ENCODE measurements around the gene CD99L2. TPM values are rescaled to one million over a fixed set of nuclear protein-coding genes. Genes with fewer than 3 reads are reported as not detected.
A peak's percentile ranks its signal among the peaks of the same experiment; 100 is the strongest.

The CD99L2 gene
- total RNA-seq: 10 to 100 TPM; 61.0 to 62.6 TPM
- long read RNA-seq, transcript CD99L2-206 (9 exons, 988 nt): minor isoform, 19 of 117 reads
- long read RNA-seq, transcript CD99L2-203 (11 exons, 3,604 nt): major isoform, 66 of 117 reads
- long read RNA-seq, partial matches to known transcripts: 10 of 117 reads
- long read RNA-seq, other reads (novel, unspliced or antisense): 22 of 117 reads

GRCh38 chrX:150898343-150899190, at the start of gene CD99L2:
Gene CD99L2 (minus strand): TSS chrX:150898668. CDS start chrX:150898588, 80 bp downstream.
- ATAC-seq (peak; percentile 98 to 99), DNase-seq (peak; percentile 88)
- intact Hi-C loops (cut with DNase I): no loop called here

GRCh38 chrX:150944233-150944632, 45.8 kb upstream of the CD99L2 start:
- no peak for DNase-seq

GRCh38 chrX:150942942-150943594, 44.6 kb upstream of the CD99L2 start:
- ATAC-seq (no peak), DNase-seq (no peak)
- intact Hi-C loops (cut with DNase I): no loop called here

More at GRCh38 chrX:150944233-150944632, 45.8 kb upstream of the CD99L2 start:
- no peak for ATAC-seq
- intact Hi-C loops (cut with DNase I): no loop called here

- intact Hi-C loops (cut with DNase I): no loop called here
- no peak for ATAC-seq
- DNase-seq: no peak
Observed at GRCh38 chrX:150941580-150941979, 43.1 kb upstream of the CD99L2 start.

- ATAC-seq (no peak), DNase-seq (no peak)
- intact Hi-C loops (cut with DNase I): no loop called here
Observed at GRCh38 chrX:150940844-150941495, 42.5 kb upstream of the CD99L2 start.

- intact Hi-C loops (cut with DNase I): no loop called here
- ATAC-seq: no peak
Observed at GRCh38 chrX:150936556-150936955, 38.1 kb upstream of the CD99L2 start.

GRCh38 chrX:150935467-150935866, 37.0 kb upstream of the CD99L2 start:
- no peak for DNase-seq
- intact Hi-C loops (cut with DNase I): no loop called here
- ATAC-seq: no peak

More at GRCh38 chrX:150936556-150936955, 38.1 kb upstream of the CD99L2 start:
- DNase-seq: no peak

GRCh38 chrX:150934453-150934852, 36.0 kb upstream of the CD99L2 start:
- ATAC-seq: no peak
- intact Hi-C loops (cut with DNase I): no loop called here
- DNase-seq: no peak

- intact Hi-C loops (cut with DNase I): no loop called here
- DNase-seq: no peak
- ATAC-seq: no peak
Observed at GRCh38 chrX:150933945-150934350, 35.5 kb upstream of the CD99L2 start.

GRCh38 chrX:150929058-150929457, 30.6 kb upstream of the CD99L2 start:
- DNase-seq (no peak), ATAC-seq (no peak)
- intact Hi-C loops (cut with DNase I): no loop called here

- DNase-seq (no peak), ATAC-seq (no peak)
- intact Hi-C loops (cut with DNase I): no loop called here
Observed at GRCh38 chrX:150926791-150927190, 28.3 kb upstream of the CD99L2 start.

- DNase-seq: no peak
- intact Hi-C loops (cut with DNase I): no loop called here
- ATAC-seq: no peak
Observed at GRCh38 chrX:150926304-150926703, 27.8 kb upstream of the CD99L2 start.

- ATAC-seq (no peak), DNase-seq (no peak)
- intact Hi-C loops (cut with DNase I): no loop called here
Observed at GRCh38 chrX:150919401-150919800, 20.9 kb upstream of the CD99L2 start.

- ATAC-seq: no peak
- no peak for DNase-seq
- intact Hi-C loops (cut with DNase I): no loop called here
Observed at GRCh38 chrX:150913511-150913910, 15.0 kb upstream of the CD99L2 start.

GRCh38 chrX:150907474-150907873, 9.0 kb upstream of the CD99L2 start:
- ATAC-seq: peak; percentile 49 to 83
- intact Hi-C loops (cut with DNase I): no loop called here
- peak; percentile 34 for DNase-seq

- DNase-seq: no peak
- intact Hi-C loops (cut with DNase I): no loop called here
- ATAC-seq: no peak
Observed at GRCh38 chrX:150906694-150907093, 8.2 kb upstream of the CD99L2 start.

- DNase-seq (no peak), ATAC-seq (no peak)
- intact Hi-C loops (cut with DNase I): no loop called here
Observed at GRCh38 chrX:150905293-150905692, 6.8 kb upstream of the CD99L2 start.

- ATAC-seq (no peak), DNase-seq (no peak)
- intact Hi-C loops (cut with DNase I): no loop called here
Observed at GRCh38 chrX:150903110-150903508, 4.6 kb upstream of the CD99L2 start.

- ATAC-seq: no peak
- intact Hi-C loops (cut with DNase I): no loop called here
- no peak for DNase-seq
Observed at GRCh38 chrX:150902434-150903109, 4.1 kb upstream of the CD99L2 start.
